DND-41 (cell line): ENCODE data around the gene PAK1IP1.

Experiments used
- EZH2 ChIP-seq: IDR thresholded peaks from 3 replicates; pipeline ENCODE4 v1.6.1; 2012; ENCODE audit warnings: borderline replicate concordance, low read depth, mild to moderate bottlenecking, moderate library complexity, low read length, inconsistent platforms; ENCODE audit not compliant: severe bottlenecking
- TF ChIP-seq, protein P1 (sequence below): IDR thresholded peaks from 2 replicates; pipeline ENCODE4 v1.5.1; 2012; ENCODE audit warnings: borderline replicate concordance, low read length, moderate library complexity, mild to moderate bottlenecking; ENCODE audit not compliant: poor library complexity, severe bottlenecking; ENCODE audit errors: extremely low read depth

DNA sequence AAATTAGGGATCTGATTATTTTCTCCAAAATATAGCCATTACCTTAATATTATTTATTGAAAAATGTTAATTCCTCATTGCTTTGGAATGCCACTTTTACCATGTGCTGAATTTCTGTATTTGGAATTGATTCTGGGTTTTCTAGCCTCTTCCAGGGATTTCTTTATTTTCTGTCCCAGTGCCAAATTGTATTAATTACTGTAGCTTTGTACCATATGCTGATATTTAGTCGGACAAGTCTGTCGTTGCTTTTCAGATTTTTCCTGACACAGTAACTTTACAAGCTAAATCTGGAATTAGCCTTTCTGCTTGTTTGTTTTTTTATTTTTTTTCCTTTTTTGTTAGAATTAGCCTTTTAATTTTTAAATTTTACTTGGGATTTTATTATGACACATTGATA, 42.0 kb downstream of the PAK1IP1 start:
- TF ChIP-seq, protein P1, sequence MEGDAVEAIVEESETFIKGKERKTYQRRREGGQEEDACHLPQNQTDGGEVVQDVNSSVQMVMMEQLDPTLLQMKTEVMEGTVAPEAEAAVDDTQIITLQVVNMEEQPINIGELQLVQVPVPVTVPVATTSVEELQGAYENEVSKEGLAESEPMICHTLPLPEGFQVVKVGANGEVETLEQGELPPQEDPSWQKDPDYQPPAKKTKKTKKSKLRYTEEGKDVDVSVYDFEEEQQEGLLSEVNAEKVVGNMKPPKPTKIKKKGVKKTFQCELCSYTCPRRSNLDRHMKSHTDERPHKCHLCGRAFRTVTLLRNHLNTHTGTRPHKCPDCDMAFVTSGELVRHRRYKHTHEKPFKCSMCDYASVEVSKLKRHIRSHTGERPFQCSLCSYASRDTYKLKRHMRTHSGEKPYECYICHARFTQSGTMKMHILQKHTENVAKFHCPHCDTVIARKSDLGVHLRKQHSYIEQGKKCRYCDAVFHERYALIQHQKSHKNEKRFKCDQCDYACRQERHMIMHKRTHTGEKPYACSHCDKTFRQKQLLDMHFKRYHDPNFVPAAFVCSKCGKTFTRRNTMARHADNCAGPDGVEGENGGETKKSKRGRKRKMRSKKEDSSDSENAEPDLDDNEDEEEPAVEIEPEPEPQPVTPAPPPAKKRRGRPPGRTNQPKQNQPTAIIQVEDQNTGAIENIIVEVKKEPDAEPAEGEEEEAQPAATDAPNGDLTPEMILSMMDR: no peak
- no peak for TF ChIP-seq EZH2
